K562 (cell line): ENCODE data around the gene ARF1. TPM values are rescaled to one million over a fixed set of nuclear protein-coding genes. Genes with fewer than 3 reads are reported as not detected.
A peak's percentile ranks its signal among the peaks of the same experiment; 100 is the strongest.

Experiments used
- ATAC-seq: fragments of 200-7000 bp; cut with Tn5 transposase; 3 replicates; pipeline ENCODE4 v1.9.1; 2020; ENCODE audit warnings: moderate library complexity
- BruUV-seq: library from RNA; stranded (reverse); fragments of 400-500 nt; replicated peaks from 2 replicates; lab custom pipeline; 2021; lab: Mats Ljungman, UMichigan
- CTCF ChIA-PET: fragments of 300-600 bp; formaldehyde crosslinking; extraction: SDS; loops from one replicate; lab custom pipeline; 2021; ENCODE audit warnings: low intra/inter-chr PET ratio; lab: Yijun Ruan, JAX
- POLR2A ChIA-PET: fragments of 300-600, 350-650 bp; sonication (Branson Sonifier 250); formaldehyde crosslinking; extraction: SDS; loops from one replicate; lab custom pipeline; 2021; ENCODE audit warnings: antibody characterized with exemption, inconsistent platforms; lab: Yijun Ruan, JAX
- DNase-seq, 4 experiments: peaks; one replicate each; pipeline versions ENCODE4 v3.0.0 to v3.0.0-alpha.2; 2011 to 2018; ENCODE audit warnings: low spot score in 3 of 4, mixed read lengths in 3 of 4; ENCODE audit errors: extremely low read depth in 1 of 4
- FAIRE-seq: peaks from 2 replicates; lab custom pipeline; 2011; peaks lifted over from hg19 to GRCh38; lab: Jason Lieb, UNC
- H2AFZ ChIP-seq: 2 replicates; pipeline ENCODE4 v1.6.0; 2011; ENCODE audit warnings: low read depth, low read length, control low read depth, inconsistent platforms
- H3K27ac ChIP-seq: fragments of 200-600 bp; 3 replicates; pipeline ENCODE4 v1.8.0; 2011; ENCODE audit warnings: low read depth, mild to moderate bottlenecking, control low read depth, inconsistent platforms, low read length, moderate library complexity, mixed read lengths; ENCODE audit errors: extremely low read depth
- H3K27me3 ChIP-seq, 2 experiments: fragments of 300-600 bp in 1 of 2; 2 replicates in 1 of 2; 3 replicates in 1 of 2; pipeline versions ENCODE4 v1.6.0 to v1.8.0; 2011; ENCODE audit warnings: inconsistent platforms in 2 of 2, low read length in 2 of 2, mild to moderate bottlenecking in 1 of 2, mixed read lengths in 1 of 2, moderate library complexity in 1 of 2; ENCODE audit not compliant: control insufficient read depth in 2 of 2, insufficient read depth in 2 of 2
- H3K36me3 ChIP-seq: fragments of 300-600 bp; 3 replicates; pipeline ENCODE4 v1.8.0; 2011; ENCODE audit warnings: mild to moderate bottlenecking, low read length, inconsistent platforms; ENCODE audit not compliant: control insufficient read depth, insufficient read depth
- H3K4me1 ChIP-seq, 2 experiments: fragments of 200-600 bp in 1 of 2; replicated peaks in 1 of 2; 2 replicates in 1 of 2; 3 replicates in 1 of 2; pipeline versions ENCODE4 v1.5.1 to v1.8.0; 2011; ENCODE audit warnings: inconsistent platforms in 2 of 2, low read length in 2 of 2, mild to moderate bottlenecking in 1 of 2, mixed read lengths in 1 of 2, moderate library complexity in 1 of 2; ENCODE audit not compliant: control insufficient read depth in 2 of 2, insufficient read depth in 2 of 2
- H3K4me2 ChIP-seq: 2 replicates; pipeline ENCODE4 v1.6.1; 2011; ENCODE audit warnings: low read length, control low read depth, inconsistent platforms, mixed read lengths; ENCODE audit not compliant: insufficient read depth
- H3K4me3 ChIP-seq: fragments of 200-600 bp; sonication (generic), shearing (Covaris generic); 2 replicates; pipeline ENCODE4 v1.5.1; 2016; ENCODE audit warnings: control low read depth, inconsistent platforms
- H3K79me2 ChIP-seq: fragments of 200-600 bp; 3 replicates; pipeline ENCODE4 v1.8.0; 2011; ENCODE audit warnings: low read length, inconsistent platforms; ENCODE audit not compliant: control insufficient read depth, insufficient read depth
- H3K9ac ChIP-seq, 2 experiments: 2 replicates each; pipeline versions ENCODE4 v1.6.0 to v1.6.1; 2011; ENCODE audit warnings: low read depth in 2 of 2, low read length in 2 of 2, control low read depth in 1 of 2, inconsistent platforms in 1 of 2, mild to moderate bottlenecking in 1 of 2, mixed read lengths in 1 of 2; ENCODE audit not compliant: insufficient read depth in 1 of 2
- H3K9me1 ChIP-seq: one replicate; pipeline ENCODE4 v1.6.0; 2011; ENCODE audit warnings: inconsistent platforms, mild to moderate bottlenecking, low read length, moderate library complexity; ENCODE audit not compliant: control insufficient read depth, insufficient read depth
- H3K9me3 ChIP-seq: replicated peaks from 2 replicates; pipeline ENCODE4 v1.5.1; 2011; ENCODE audit warnings: low read depth, low read length, inconsistent platforms; ENCODE audit not compliant: control insufficient read depth, insufficient read depth
- H4K20me1 ChIP-seq: replicated peaks from 2 replicates; pipeline ENCODE4 v1.6.1; 2011; ENCODE audit warnings: low read length, inconsistent platforms, mixed read lengths; ENCODE audit not compliant: control insufficient read depth, insufficient read depth
- AFF4 ChIP-seq: sonication (generic); formaldehyde crosslinking; IDR thresholded peaks from 2 replicates; pipeline ENCODE4 v1.8.0; 2023; ENCODE audit warnings: mild to moderate bottlenecking, missing genetic modification reagents
- CHCHD3 ChIP-seq: fragments of 250-450 bp; sonication (Bioruptor Pico); IDR thresholded peaks from 2 replicates; pipeline ENCODE4 v2.1.2; 2022; ENCODE audit warnings: mild to moderate bottlenecking
- E2F8 ChIP-seq: fragments of 450-650 bp; IDR thresholded peaks from 2 replicates; pipeline ENCODE4 v1.7.1; 2018; ENCODE audit warnings: mild to moderate bottlenecking, low read depth; ENCODE audit not compliant: partially characterized antibody
- PCBP1 ChIP-seq: fragments of 200-400 bp; formaldehyde crosslinking; IDR thresholded peaks from 2 replicates; pipeline ENCODE4 v1.6.1; 2018; ENCODE audit warnings: mild to moderate bottlenecking, low read depth, low read length; ENCODE audit not compliant: poor library complexity, severe bottlenecking
- PHB ChIP-seq: fragments of 250-450 bp; sonication (Bioruptor Pico); IDR thresholded peaks from 2 replicates; pipeline ENCODE4 v1.5.0; 2021
- PHF8 ChIP-seq: fragments of 200-600 bp; sonication (generic); IDR thresholded peaks from 2 replicates; pipeline ENCODE4 v1.6.1; 2012; ENCODE audit warnings: mixed run types, mild to moderate bottlenecking, inconsistent platforms, low read length, moderate library complexity, borderline replicate concordance
- PTBP1 ChIP-seq: fragments of 200-400 bp; formaldehyde crosslinking; IDR thresholded peaks from 2 replicates; pipeline ENCODE4 v1.6.1; 2017; ENCODE audit warnings: low read depth, low read length
- RBM22 ChIP-seq: fragments of 200-400 bp; formaldehyde crosslinking; IDR thresholded peaks from 2 replicates; pipeline ENCODE4 v1.6.1; 2018; ENCODE audit warnings: low read length, low read depth; ENCODE audit not compliant: poor library complexity, severe bottlenecking
- RFX7 ChIP-seq: fragments of 250-450 bp; sonication (Bioruptor Pico); IDR thresholded peaks from 2 replicates; pipeline ENCODE4 v1.5.1; 2021; ENCODE audit warnings: mild to moderate bottlenecking
- SMARCA4 ChIP-seq: fragments of 450-650 bp; IDR thresholded peaks from 2 replicates; pipeline ENCODE4 v1.6.1; 2016
- THRB ChIP-seq: fragments of 450-650 bp; formaldehyde crosslinking; conservative IDR thresholded peaks from 2 replicates; pipeline ENCODE4 v1.4.0; 2022; ENCODE audit warnings: mild to moderate bottlenecking, missing genetic modification characterization
- ZNF354B ChIP-seq: fragments of 250-450 bp; sonication (Bioruptor Pico); IDR thresholded peaks from 2 replicates; pipeline ENCODE4 v1.4.0; 2020
- ZNF395 ChIP-seq: fragments of 200-800 bp; sonication (Bioruptor generic); IDR thresholded peaks from 2 replicates; pipeline ENCODE4 v1.6.1; 2017; ENCODE audit warnings: missing genetic modification characterization, missing compliant biosample characterization
- WGBS: fragments of 100-300 bp; shearing (Covaris generic); methylation state at CpG from one replicate; pipeline ENCODE4 v1.1.6; 2016; ENCODE audit warnings: low coverage, mixed read lengths; ENCODE audit not compliant: insufficient coverage; ENCODE audit errors: missing lambda C conversion rate; 5-methylcytosine and 5-hydroxymethylcytosine counted together
- in situ Hi-C: fragments of 300-500 bp; cut with MboI; formaldehyde crosslinking; loops from 4 replicates; pipeline ENCODE4 v1.15.0; 2018; ENCODE audit warnings: inconsistent platforms, mixed read lengths
- intact Hi-C: fragments of 100-400 bp; cut with micrococcal nuclease; formaldehyde crosslinking; loops from 2 replicates; pipeline ENCODE4 v1.14.2; 2022
- polyA plus RNA-seq, 8 experiments: library from polyadenylated mRNA; depleted of rRNA in 4 of 8; stranded (reverse) in 5 of 8; unstranded in 3 of 8; fragments of >200 nt; fragmentation: Nextera tagmentation in 2 of 8; fragmentation: Illumina TruSeq in 1 of 8; extraction: Ambion mirVana in 2 of 8; extraction: Trizol in 1 of 8; gene quantifications; 2 replicates each; pipeline versions ENCODE4 v1.2.1 to v1.2.3, GENCODE V29; 2011 to 2014; ENCODE audit warnings: inconsistent platforms in 1 of 8, missing spikeins in 1 of 8
- total RNA-seq, 7 experiments: library from RNA; depleted of rRNA in 6 of 7; stranded (reverse); fragments of >200 nt in 6 of 7; fragmentation: Illumina TruSeq in 2 of 7; extraction: Trizol in 2 of 7; gene quantifications; 2 replicates each; pipeline versions ENCODE4 v1.2.1 to v1.2.3, GENCODE V29; 2011 to 2021; ENCODE audit warnings: low replicate concordance in 1 of 7

ARF1 gene
- total and polyA plus RNA-seq, 9 of the 15 experiments (the other 6 are each of a cell fraction or from before 2014, with no cell fraction given): 69.8 to 593 (median 325) TPM

GRCh38 chr1:228099331-228099732, 16.8 kb downstream of the ARF1 start:
- no peaks in the 10 kb centered on the region for H3K27me3 ChIP-seq
- H4K20me1 ChIP-seq: peaks cover 53% of the 10 kb centered on the region
- H3K4me3 ChIP-seq: no peak overlapping the region
- H3K9me1 ChIP-seq: peaks cover 3% of the 10 kb centered on the region
- POLR2A ChIA-PET: interaction anchor here (0.6 to 6.0 kb wide), 14 partner anchors 9 to 1213 kb away, joined by 3 to 92 read pairs (median 3); partner anchors contain the start of genes ARF1 and MRPL55
- DNase-seq: peak in 2 of 4 experiments; percentile 8 to 23
- CTCF ChIA-PET: no interaction called here
- in situ Hi-C loops (no loop called here), intact Hi-C loops (no loop called here)
- no peak overlapping the region for H2AFZ ChIP-seq
- peak overlapping the region in 1 of 2 experiments; percentile 18; a peak in 1 of 4 replicates for H3K9ac ChIP-seq
- peaks cover 5% of the 10 kb centered on the region; the same call in 1 of the 2 replicates for H3K9me3 ChIP-seq
- H3K27ac ChIP-seq: no peak overlapping the region
- no peak for ATAC-seq
- peaks cover 74% of the 10 kb centered on the region for H3K79me2 ChIP-seq
- BruUV-seq: no TSS peak
- no peak for FAIRE-seq
- H3K4me1 ChIP-seq: peaks cover 15 to 54% of the 10 kb centered on the region in 2 experiments
- no peak overlapping the region for H3K4me2 ChIP-seq
- 70% methylated on average over 4 of the region's 4 CpGs for WGBS
- H3K36me3 ChIP-seq: peaks cover 71% of the 10 kb centered on the region
- TF ChIP-seq CHCHD3 (CRISPR knock-in tag) (no peak), E2F8 (peak; percentile 43), ZNF354B (CRISPR knock-in tag) (no peak), PHB (CRISPR knock-in tag) (0 out of 2 replicates have a peak, but pooled peaks have one; percentile 21), SMARCA4 (no peak), AFF4 (0 out of 2 replicates have a peak, but pooled peaks have one; percentile 34), PCBP1 (no peak), RBM22 (peak; percentile 32), PHF8 (no peak), PTBP1 (no peak), ZNF395 (CRISPR knock-in tag) (no peak), THRB (no peak), RFX7 (CRISPR knock-in tag) (0 out of 2 replicates have a peak, but pooled peaks have one; percentile 6)
